GM19023 (cell line): ENCODE measurements around the gene TJAP1.
A peak's percentile ranks its signal among the peaks of the same experiment; 100 is the strongest.
"Not testable (repeated sequence)": the region's sequence is repeated elsewhere in the genome, so short reads cannot be mapped to it uniquely, and the experiment has no call there.

ENCODE experiments used
- ATAC-seq: cut with Tn5 transposase; IDR thresholded peaks from one replicate; pipeline ENCODE4 v1.9.1; 2021; ENCODE audit warnings: mild to moderate bottlenecking, moderate library complexity; ENCODE audit not compliant: unreplicated experiment

Gene TJAP1

GRCh38 chr6:43523284-43523683, 45.9 kb downstream of the TJAP1 start:
- ATAC-seq: no peak

DNA sequence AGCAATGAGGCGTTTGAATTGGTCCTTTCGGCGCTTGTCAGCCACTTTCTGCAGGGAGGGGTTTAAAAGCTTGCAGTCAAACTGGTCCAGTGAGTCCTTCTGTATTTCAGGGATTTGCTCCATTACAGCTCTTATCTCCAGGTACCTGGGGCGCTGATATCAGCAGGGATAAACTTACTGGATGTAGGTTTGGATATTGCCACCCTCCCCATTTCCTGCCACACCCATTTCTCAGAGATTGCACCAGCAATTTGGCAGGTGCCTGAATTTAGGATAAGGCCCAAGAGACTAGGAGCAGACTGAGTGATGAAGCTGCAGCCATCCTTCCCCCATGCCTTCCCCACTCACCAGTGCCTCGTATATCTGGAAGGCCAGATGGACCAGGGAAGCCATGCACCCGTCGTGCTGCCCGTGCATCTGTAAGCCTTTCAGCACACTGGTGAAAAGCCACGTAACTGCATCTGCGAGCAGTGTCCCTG, 47.2 kb downstream of the TJAP1 start:
- no peak for ATAC-seq

- no peak for ATAC-seq
Observed at GRCh38 chr6:43532201-43532600, 54.8 kb downstream of the TJAP1 start.

- not testable (repeated sequence) for ATAC-seq
Observed at GRCh38 chr6:43538986-43539385, 61.6 kb downstream of the TJAP1 start.

DNA sequence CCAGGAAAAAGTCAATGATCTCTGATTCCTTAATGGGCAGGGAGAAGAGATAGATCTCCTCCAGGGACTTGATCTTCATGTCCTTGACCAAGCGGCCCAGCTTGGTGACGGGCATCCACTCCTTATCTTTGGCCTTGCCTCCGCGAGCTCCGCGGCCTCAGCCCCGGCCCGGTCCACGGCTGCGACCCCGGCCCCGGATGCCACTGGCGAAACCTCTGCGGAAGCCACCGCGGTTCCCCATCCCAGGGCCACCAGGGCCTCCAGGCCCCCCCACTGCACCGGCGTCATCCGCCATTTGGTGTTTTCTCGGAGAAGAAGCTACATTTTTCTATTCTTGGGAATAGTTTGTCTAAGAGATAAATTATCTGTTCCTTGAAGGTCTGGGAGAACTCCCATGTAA, 62.0 kb downstream of the TJAP1 start:
- not testable (repeated sequence) for ATAC-seq

DNA sequence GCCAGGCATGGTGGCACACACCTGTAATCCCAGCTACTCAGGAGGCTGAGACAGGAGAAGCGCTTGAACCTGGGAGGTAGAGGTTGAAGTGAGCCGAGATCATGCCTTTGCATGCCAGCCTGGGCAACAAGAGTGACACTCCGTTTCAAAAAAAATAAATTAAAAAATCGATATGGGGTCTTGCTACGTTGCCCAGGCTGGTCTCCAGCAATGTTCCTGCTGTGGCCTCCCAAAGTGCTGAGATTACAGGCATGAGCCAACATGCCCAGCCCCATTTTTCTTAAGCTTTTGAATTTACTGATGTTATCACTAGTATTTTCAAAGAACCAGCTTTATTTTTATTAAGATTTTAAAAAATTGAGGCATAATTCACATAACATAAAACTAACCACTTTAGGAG, 63.1 kb downstream of the TJAP1 start:
- ATAC-seq: no peak

DNA sequence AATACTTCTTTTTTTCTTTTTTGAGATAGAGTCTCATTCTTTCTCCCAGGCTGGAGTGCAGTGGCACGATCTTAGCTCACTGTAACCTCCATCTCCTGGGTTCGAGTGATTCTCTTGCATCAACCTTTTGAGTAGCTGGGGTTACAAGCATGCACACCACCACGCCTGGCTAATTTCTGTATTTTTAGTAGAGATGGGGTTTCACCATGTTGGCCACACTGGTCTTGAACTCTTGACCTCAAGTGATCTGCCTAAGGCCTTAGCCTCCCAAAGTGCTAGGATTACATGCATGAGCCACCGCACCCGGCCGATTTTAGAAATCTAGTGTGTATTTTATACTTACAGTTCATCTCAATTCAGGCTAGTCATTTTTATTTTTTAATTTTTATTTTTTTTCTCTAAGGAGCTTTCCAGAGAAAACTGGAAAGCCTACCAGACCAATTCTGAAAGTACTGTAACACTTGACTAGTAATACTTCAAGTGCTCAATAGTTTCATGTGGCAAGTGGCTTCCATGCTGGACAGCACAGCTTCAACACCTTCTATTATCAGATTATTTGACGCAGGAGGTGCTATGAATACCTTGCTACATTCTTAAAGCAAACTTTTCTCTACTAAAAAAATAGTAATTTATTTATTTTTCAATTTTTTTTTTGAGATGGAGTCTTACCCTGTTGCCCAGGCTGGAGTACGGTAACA, 64.6 kb downstream of the TJAP1 start:
- ATAC-seq: peak; percentile 55

GRCh38 chr6:43544461-43544860, 67.1 kb downstream of the TJAP1 start:
- ATAC-seq: no peak

- ATAC-seq: no peak
Observed at GRCh38 chr6:43547222-43547621, 69.9 kb downstream of the TJAP1 start.
